Liver (tissue), 9 donors: Measurements from ENCODE around the gene GPR149. TPM values are rescaled to one million over a fixed set of nuclear protein-coding genes. Genes with fewer than 3 reads are reported as not detected.

Experiments used
- DNase-seq: peaks from one replicate; pipeline ENCODE4 v3.0.0-alpha.2; 2017; ENCODE audit warnings: low spot score
- H3K27ac ChIP-seq, 2 donors: one replicate each; pipeline ENCODE4 v1.7.0; 2013; ENCODE audit warnings: inconsistent platforms in 2 of 2, low read length in 2 of 2, control low read depth in 1 of 2, low read depth in 1 of 2, mild to moderate bottlenecking in 1 of 2
- H3K27me3 ChIP-seq, 4 donors: one replicate each; pipeline versions ENCODE4 v1.6.1 to v1.7.0; 2013; ENCODE audit warnings: low read length in 3 of 4, inconsistent platforms in 1 of 4, mild to moderate bottlenecking in 1 of 4, moderate library complexity in 1 of 4; ENCODE audit not compliant: control insufficient read depth in 4 of 4, insufficient read depth in 4 of 4
- H3K36me3 ChIP-seq, 4 donors: one replicate each; pipeline versions ENCODE4 v1.6.1 to v1.7.0; 2013; ENCODE audit warnings: low read length in 3 of 4, mild to moderate bottlenecking in 3 of 4, low read depth in 1 of 4, moderate library complexity in 1 of 4; ENCODE audit not compliant: control insufficient read depth in 4 of 4, insufficient read depth in 3 of 4
- H3K4me1 ChIP-seq, 4 donors: one replicate each; pipeline versions ENCODE4 v1.6.1 to v1.7.0; 2013; ENCODE audit warnings: low read length in 3 of 4, mild to moderate bottlenecking in 3 of 4, moderate library complexity in 1 of 4; ENCODE audit not compliant: control insufficient read depth in 4 of 4, insufficient read depth in 4 of 4
- H3K4me3 ChIP-seq, 3 donors: one replicate each; pipeline versions ENCODE4 v1.6.1 to v1.7.0; 2013; ENCODE audit warnings: low read length in 3 of 3, control low read depth in 1 of 3, low read depth in 1 of 3, mild to moderate bottlenecking in 1 of 3
- H3K9ac ChIP-seq, 2 donors: one replicate each; pipeline ENCODE4 v1.7.0; 2013; ENCODE audit warnings: low read length in 2 of 2, mild to moderate bottlenecking in 2 of 2, moderate library complexity in 2 of 2, control low read depth in 1 of 2, low read depth in 1 of 2
- H3K9me3 ChIP-seq, 4 donors: one replicate each; pipeline versions ENCODE4 v1.6.1 to v1.7.0; 2013; ENCODE audit warnings: low read length in 3 of 4; ENCODE audit not compliant: control insufficient read depth in 4 of 4
- EGR1 ChIP-seq, 2 donors: IDR thresholded peaks; 2 replicates each; pipeline ENCODE4 v1.6.1; 2016 to 2018; ENCODE audit warnings: antibody characterized with exemption in 2 of 2, low read depth in 2 of 2
- FOXA1 ChIP-seq: IDR thresholded peaks from 2 replicates; pipeline ENCODE4 v1.6.1; 2016; ENCODE audit warnings: antibody characterized with exemption
- FOXA2 ChIP-seq: IDR thresholded peaks from 2 replicates; pipeline ENCODE4 v1.6.1; 2016; ENCODE audit warnings: antibody characterized with exemption
- GABPA ChIP-seq, 2 donors: IDR thresholded peaks in 1 of 2; conservative IDR thresholded peaks in 1 of 2; 2 replicates each; pipeline ENCODE4 v1.6.1; 2016; ENCODE audit warnings: antibody characterized with exemption in 2 of 2, mild to moderate bottlenecking in 1 of 2, moderate library complexity in 1 of 2
- HNF4G ChIP-seq: IDR thresholded peaks from 2 replicates; pipeline ENCODE4 v1.6.1; 2016; ENCODE audit warnings: antibody characterized with exemption
- JUND ChIP-seq, 2 donors: IDR thresholded peaks; 2 replicates each; pipeline ENCODE4 v1.6.1; 2016; ENCODE audit warnings: antibody characterized with exemption in 2 of 2
- RAD21 ChIP-seq, 2 donors: IDR thresholded peaks; 2 replicates each; pipeline ENCODE4 v1.6.1; 2016; ENCODE audit warnings: antibody characterized with exemption in 2 of 2, mild to moderate bottlenecking in 2 of 2
- RXRA ChIP-seq, 2 donors: IDR thresholded peaks; 2 replicates each; pipeline ENCODE4 v1.6.1; 2017 to 2018; ENCODE audit warnings: antibody characterized with exemption in 2 of 2, mild to moderate bottlenecking in 1 of 2
- SP1 ChIP-seq: IDR thresholded peaks from 2 replicates; pipeline ENCODE4 v1.6.1; 2018; ENCODE audit warnings: antibody characterized with exemption, mild to moderate bottlenecking
- TAF1 ChIP-seq: conservative IDR thresholded peaks from 2 replicates; pipeline ENCODE4 v1.6.1; 2016; ENCODE audit warnings: antibody characterized with exemption, mild to moderate bottlenecking
- YY1 ChIP-seq: IDR thresholded peaks from 2 replicates; pipeline ENCODE4 v1.6.1; 2016; ENCODE audit warnings: antibody characterized with exemption, mild to moderate bottlenecking
- WGBS: extraction: QIAGEN DNeasy Blood & Tissue Kit; methylation state at CpG from one replicate; pipeline ENCODE4 v1.1.7; 2013; 5-methylcytosine and 5-hydroxymethylcytosine counted together
- polyA plus RNA-seq, 2 donors: library from polyadenylated mRNA; stranded (reverse) in 1 of 2; unstranded in 1 of 2; fragments of 200-250 nt in 1 of 2; fragments of >200 nt in 1 of 2; fragmentation: Nextera tagmentation in 1 of 2; extraction: Ambion mirVana in 1 of 2; gene quantifications; one replicate each; pipeline versions ENCODE4 v1.2.1 to v1.2.3, GENCODE V29; 2013 to 2015
- total RNA-seq, 2 donors: library from RNA; depleted of rRNA; stranded (reverse); fragments of >200 nt; gene quantifications; one replicate each; pipeline ENCODE4 v1.2.3, GENCODE V29; 2014
- TF ChIP-seq, protein P1 (sequence below): IDR thresholded peaks from 2 replicates; pipeline ENCODE4 v1.6.1; 2016; ENCODE audit warnings: antibody characterized with exemption, mild to moderate bottlenecking
- TF ChIP-seq, protein P2 (sequence below): fragments of 150-350 bp; IDR thresholded peaks from 2 replicates; pipeline ENCODE4 v1.5.1; 2017; ENCODE audit warnings: improper control_type of control experiment, low read depth, low read length; ENCODE audit not compliant: missing input control
- TF ChIP-seq, protein P3 (sequence below): IDR thresholded peaks from 2 replicates; pipeline ENCODE4 v1.6.1; 2016; ENCODE audit warnings: antibody characterized with exemption
- TF ChIP-seq, protein P4 (sequence below): IDR thresholded peaks from 2 replicates; pipeline ENCODE4 v1.6.1; 2016; ENCODE audit warnings: antibody characterized with exemption
- TF ChIP-seq, protein P5 (sequence below): IDR thresholded peaks from 2 replicates; pipeline ENCODE4 v1.6.1; 2016; ENCODE audit warnings: antibody characterized with exemption
- donor health status: healthy.
- donor health status: healthy.
- donor health status: healthy.
- donor health status: healthy.
- donor health status: healthy.

GPR149 gene
- total and polyA plus RNA-seq, 4 donors = not detected

DNA sequence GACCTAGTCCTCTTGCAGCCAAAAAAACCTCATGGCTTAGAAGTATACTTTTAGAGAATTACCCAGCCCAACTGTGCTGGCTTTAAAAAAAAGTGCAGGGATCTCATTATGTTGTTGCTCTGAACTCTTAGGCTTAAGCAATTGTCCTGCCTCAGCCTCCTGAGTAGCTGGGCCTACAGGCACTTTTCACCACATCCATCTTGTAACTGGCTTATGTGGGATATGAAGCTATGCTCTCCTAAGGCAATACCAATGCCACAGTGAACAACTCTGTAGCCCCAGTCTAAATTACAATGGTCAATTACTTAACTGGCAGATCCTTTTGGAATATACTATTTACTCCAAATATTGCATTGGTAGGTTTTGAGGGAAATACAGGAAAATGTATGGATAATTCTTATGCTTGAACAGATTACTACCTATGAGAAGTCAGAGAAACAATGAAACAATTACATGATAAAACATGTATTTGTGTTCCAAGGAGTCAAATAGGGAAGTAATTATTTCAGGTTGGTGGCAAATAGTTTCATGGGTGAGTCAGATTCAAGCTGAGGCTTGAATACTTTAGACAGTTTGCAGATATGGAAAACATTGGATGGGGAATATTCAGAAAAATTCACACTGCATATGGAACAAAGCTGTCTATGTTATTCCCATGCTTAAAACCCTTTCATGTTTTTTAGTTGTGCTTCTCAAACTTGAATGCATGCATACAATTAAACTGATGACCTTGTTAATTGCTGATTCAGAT is 34.6 kb upstream of the GPR149 start:
- Histone ChIP-seq H3K27ac (no peak overlapping the region), H3K9me3 (no peaks in the 10 kb centered on the region), H3K27me3 (no peaks in the 10 kb centered on the region), H3K9ac (no peak overlapping the region), H3K4me3 (no peak overlapping the region), H3K4me1 (no peaks in the 10 kb centered on the region), H3K36me3 (no peaks in the 10 kb centered on the region)
- TF ChIP-seq, protein P1, sequence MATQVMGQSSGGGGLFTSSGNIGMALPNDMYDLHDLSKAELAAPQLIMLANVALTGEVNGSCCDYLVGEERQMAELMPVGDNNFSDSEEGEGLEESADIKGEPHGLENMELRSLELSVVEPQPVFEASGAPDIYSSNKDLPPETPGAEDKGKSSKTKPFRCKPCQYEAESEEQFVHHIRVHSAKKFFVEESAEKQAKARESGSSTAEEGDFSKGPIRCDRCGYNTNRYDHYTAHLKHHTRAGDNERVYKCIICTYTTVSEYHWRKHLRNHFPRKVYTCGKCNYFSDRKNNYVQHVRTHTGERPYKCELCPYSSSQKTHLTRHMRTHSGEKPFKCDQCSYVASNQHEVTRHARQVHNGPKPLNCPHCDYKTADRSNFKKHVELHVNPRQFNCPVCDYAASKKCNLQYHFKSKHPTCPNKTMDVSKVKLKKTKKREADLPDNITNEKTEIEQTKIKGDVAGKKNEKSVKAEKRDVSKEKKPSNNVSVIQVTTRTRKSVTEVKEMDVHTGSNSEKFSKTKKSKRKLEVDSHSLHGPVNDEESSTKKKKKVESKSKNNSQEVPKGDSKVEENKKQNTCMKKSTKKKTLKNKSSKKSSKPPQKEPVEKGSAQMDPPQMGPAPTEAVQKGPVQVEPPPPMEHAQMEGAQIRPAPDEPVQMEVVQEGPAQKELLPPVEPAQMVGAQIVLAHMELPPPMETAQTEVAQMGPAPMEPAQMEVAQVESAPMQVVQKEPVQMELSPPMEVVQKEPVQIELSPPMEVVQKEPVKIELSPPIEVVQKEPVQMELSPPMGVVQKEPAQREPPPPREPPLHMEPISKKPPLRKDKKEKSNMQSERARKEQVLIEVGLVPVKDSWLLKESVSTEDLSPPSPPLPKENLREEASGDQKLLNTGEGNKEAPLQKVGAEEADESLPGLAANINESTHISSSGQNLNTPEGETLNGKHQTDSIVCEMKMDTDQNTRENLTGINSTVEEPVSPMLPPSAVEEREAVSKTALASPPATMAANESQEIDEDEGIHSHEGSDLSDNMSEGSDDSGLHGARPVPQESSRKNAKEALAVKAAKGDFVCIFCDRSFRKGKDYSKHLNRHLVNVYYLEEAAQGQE = no peak
- TF ChIP-seq YY1 (no peak), GABPA (IDR thresholded peaks at IDR 0.05 in 1 of 2, conservative IDR thresholded peaks at IDR 0.05 in 1 of 2) (no peak), FOXA2 (no peak), JUND (IDR thresholded peaks at IDR 0.05) (no peak), HNF4G (no peak), TAF1 (no peak), RAD21 (IDR thresholded peaks at IDR 0.05) (no peak), RXRA (IDR thresholded peaks at IDR 0.05) (no peak), SP1 (no peak)
- TF ChIP-seq, protein P2, sequence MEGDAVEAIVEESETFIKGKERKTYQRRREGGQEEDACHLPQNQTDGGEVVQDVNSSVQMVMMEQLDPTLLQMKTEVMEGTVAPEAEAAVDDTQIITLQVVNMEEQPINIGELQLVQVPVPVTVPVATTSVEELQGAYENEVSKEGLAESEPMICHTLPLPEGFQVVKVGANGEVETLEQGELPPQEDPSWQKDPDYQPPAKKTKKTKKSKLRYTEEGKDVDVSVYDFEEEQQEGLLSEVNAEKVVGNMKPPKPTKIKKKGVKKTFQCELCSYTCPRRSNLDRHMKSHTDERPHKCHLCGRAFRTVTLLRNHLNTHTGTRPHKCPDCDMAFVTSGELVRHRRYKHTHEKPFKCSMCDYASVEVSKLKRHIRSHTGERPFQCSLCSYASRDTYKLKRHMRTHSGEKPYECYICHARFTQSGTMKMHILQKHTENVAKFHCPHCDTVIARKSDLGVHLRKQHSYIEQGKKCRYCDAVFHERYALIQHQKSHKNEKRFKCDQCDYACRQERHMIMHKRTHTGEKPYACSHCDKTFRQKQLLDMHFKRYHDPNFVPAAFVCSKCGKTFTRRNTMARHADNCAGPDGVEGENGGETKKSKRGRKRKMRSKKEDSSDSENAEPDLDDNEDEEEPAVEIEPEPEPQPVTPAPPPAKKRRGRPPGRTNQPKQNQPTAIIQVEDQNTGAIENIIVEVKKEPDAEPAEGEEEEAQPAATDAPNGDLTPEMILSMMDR = no peak
- TF ChIP-seq, protein P3, sequence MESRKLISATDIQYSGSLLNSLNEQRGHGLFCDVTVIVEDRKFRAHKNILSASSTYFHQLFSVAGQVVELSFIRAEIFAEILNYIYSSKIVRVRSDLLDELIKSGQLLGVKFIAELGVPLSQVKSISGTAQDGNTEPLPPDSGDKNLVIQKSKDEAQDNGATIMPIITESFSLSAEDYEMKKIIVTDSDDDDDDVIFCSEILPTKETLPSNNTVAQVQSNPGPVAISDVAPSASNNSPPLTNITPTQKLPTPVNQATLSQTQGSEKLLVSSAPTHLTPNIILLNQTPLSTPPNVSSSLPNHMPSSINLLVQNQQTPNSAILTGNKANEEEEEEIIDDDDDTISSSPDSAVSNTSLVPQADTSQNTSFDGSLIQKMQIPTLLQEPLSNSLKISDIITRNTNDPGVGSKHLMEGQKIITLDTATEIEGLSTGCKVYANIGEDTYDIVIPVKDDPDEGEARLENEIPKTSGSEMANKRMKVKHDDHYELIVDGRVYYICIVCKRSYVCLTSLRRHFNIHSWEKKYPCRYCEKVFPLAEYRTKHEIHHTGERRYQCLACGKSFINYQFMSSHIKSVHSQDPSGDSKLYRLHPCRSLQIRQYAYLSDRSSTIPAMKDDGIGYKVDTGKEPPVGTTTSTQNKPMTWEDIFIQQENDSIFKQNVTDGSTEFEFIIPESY = no peak
- no peak for DNase-seq

DNA sequence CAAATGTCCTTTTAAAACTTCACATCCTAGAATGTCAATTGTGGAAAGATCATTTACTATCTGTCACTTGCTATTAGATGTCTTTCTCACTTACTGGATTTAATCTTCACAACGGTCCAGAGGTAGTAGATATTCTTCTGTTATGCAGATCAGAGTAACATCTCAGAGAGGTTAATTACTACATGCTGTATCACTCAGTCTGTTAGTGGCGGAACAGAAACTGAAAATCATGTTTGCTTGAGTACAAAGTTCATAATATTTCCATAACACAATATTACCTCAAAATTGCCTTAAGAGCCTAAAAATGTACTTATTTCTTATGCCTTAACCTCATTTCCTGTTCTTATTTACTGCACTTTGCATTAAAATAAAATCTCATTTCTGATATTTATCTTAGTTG is 28.6 kb upstream of the GPR149 start:
- TF ChIP-seq SP1 (no peak), YY1 (no peak), FOXA2 (no peak), EGR1 (IDR thresholded peaks at IDR 0.05; ENCODE audit: low read depth in 2 of 2) (no peak), RXRA (IDR thresholded peaks at IDR 0.05) (no peak), TAF1 (no peak), FOXA1 (no peak)
- TF ChIP-seq, protein P1 = no peak
- TF ChIP-seq, protein P2 = no peak
- TF ChIP-seq, protein P4, sequence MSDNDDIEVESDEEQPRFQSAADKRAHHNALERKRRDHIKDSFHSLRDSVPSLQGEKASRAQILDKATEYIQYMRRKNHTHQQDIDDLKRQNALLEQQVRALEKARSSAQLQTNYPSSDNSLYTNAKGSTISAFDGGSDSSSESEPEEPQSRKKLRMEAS = no peak
- TF ChIP-seq, protein P5, sequence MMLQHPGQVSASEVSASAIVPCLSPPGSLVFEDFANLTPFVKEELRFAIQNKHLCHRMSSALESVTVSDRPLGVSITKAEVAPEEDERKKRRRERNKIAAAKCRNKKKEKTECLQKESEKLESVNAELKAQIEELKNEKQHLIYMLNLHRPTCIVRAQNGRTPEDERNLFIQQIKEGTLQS = no peak
- H3K27ac ChIP-seq = no peak overlapping the region
- H3K9me3 ChIP-seq = peaks cover 0 to 2% (median under 1%) of the 10 kb centered on the region in 4 donors
- H3K9ac ChIP-seq = no peak overlapping the region
- no peaks in the 10 kb centered on the region for H3K36me3 ChIP-seq
- WGBS = 76% methylated on average over 2 of the region's 2 CpGs
- peaks cover 0 to 3% (median 1%) of the 10 kb centered on the region in 4 donors for H3K27me3 ChIP-seq
- no peak overlapping the region for H3K4me3 ChIP-seq
- no peaks in the 10 kb centered on the region for H3K4me1 ChIP-seq
- DNase-seq = no peak
